ENCODE results near the gene CYS1.

GRCh38 chr2:10007435-10007834 lies 72.8 kb downstream of the CYS1 start:
- TF ChIP-seq POLR2A (IDR thresholded peaks at IDR 0.05) (no peak), CTCF (IDR thresholded peaks at IDR 0.05) (no peak)
